ENCODE data around the gene TOMM22.

- TF ChIP-seq CTCF (conservative IDR thresholded peaks at IDR 0.05) (no peak), ZFX (IDR thresholded peaks at IDR 0.05) (no peak)
Measured at GRCh38 chr22:38641476-38642040, 40.2 kb upstream of the TOMM22 start.

Data from C4-2B (cell line).